Progenitor cell of endocrine pancreas (in vitro differentiated cells): ENCODE measurements around the gene SLC9A5. TPM values are rescaled to one million over a fixed set of nuclear protein-coding genes. Genes with fewer than 3 reads are reported as not detected.

Experiments
- DNase-seq: peaks from one replicate; pipeline ENCODE4 v3.0.0; 2021; ENCODE audit warnings: low spot score; ENCODE audit not compliant: unreplicated experiment
- H3K27ac Mint-ChIP-seq: 2 replicates; pipeline ENCODE4 v1.8.0; 2021; ENCODE audit warnings: mild to moderate bottlenecking, moderate library complexity, mixed read lengths
- H3K27me3 Mint-ChIP-seq: 2 replicates; pipeline ENCODE4 v1.8.0; 2021; ENCODE audit warnings: mixed read lengths
- H3K36me3 Mint-ChIP-seq: 2 replicates; pipeline ENCODE4 v1.8.0; 2022; ENCODE audit warnings: mixed read lengths; ENCODE audit not compliant: insufficient read depth
- H3K4me1 Mint-ChIP-seq: 2 replicates; pipeline ENCODE4 v1.8.0; 2021; ENCODE audit warnings: low read depth, mixed read lengths
- H3K4me3 Mint-ChIP-seq: 2 replicates; pipeline ENCODE4 v1.8.0; 2021; ENCODE audit warnings: low read depth, mild to moderate bottlenecking, moderate library complexity, mixed read lengths
- H3K9me3 Mint-ChIP-seq: 2 replicates; pipeline ENCODE4 v1.8.0; 2021; ENCODE audit warnings: low read depth, mixed read lengths
- total RNA-seq: library from RNA; stranded (reverse); gene quantifications from 2 replicates; pipeline ENCODE4 v1.2.1, GENCODE V29; 2021
- TF ChIP-seq, protein P1 (sequence below): fragments of 200-600 bp; sonication (generic); IDR thresholded peaks from one replicate; pipeline ENCODE4 v1.5.0; 2021; ENCODE audit warnings: antibody characterized with exemption, mild to moderate bottlenecking; ENCODE audit not compliant: unreplicated experiment

The SLC9A5 gene
- total RNA-seq, 1 donor from 2014 or later: 3.4 TPM

DNA sequence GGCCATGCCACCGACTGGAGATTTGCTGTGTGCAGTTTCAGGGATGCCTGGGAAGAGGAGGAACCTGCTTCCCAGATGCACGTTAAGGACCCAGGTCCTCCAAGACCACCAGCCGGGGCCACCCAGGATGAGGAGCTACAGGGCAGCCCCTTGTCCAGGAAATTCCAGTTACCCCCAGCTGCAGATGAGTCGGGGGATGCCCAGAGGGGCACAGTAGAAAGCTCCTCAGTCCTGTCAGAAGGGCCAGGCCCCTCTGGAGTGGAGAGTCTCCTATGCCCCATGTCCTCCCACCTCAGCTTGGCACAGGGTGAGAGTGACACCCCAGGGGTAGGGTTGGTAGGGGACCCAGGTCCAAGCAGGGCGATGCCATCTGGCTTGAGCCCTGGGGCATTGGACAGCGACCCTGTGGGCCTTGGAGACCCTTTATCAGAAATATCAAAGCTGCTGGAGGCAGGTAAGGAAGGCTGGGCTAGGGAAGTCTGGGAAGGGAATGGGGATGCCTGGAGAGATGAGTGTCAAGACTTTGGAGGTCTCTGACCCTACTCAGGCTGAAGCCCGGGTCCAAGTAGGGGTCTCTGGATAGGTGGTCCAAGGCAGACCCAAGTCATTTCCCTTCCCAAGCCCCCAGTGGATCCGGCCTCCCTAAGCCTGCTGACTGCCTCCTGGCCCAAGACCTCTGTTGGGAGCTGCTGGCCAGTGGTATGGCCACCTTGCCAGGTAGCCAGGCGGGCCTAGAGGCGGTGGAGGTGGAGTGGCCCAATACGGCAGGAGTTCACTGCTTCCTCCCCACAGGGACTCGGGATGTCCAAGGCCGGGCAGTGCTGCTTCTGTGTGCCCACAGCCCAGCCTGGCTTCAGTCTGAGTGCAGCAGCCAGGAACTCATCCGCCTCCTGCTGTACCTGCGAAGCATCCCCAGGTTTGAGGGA is 31.6 kb downstream of the SLC9A5 start:
- DNase-seq: no peak
- Mint-ChIP-seq H3K9me3 (no peaks in the 10 kb centered on the region), H3K4me1 (no peaks in the 10 kb centered on the region), H3K27ac (no peak overlapping the region), H3K27me3 (peaks cover 22% of the 10 kb centered on the region), H3K36me3 (no peaks in the 10 kb centered on the region), H3K4me3 (no peak overlapping the region)
- TF ChIP-seq, protein P1, sequence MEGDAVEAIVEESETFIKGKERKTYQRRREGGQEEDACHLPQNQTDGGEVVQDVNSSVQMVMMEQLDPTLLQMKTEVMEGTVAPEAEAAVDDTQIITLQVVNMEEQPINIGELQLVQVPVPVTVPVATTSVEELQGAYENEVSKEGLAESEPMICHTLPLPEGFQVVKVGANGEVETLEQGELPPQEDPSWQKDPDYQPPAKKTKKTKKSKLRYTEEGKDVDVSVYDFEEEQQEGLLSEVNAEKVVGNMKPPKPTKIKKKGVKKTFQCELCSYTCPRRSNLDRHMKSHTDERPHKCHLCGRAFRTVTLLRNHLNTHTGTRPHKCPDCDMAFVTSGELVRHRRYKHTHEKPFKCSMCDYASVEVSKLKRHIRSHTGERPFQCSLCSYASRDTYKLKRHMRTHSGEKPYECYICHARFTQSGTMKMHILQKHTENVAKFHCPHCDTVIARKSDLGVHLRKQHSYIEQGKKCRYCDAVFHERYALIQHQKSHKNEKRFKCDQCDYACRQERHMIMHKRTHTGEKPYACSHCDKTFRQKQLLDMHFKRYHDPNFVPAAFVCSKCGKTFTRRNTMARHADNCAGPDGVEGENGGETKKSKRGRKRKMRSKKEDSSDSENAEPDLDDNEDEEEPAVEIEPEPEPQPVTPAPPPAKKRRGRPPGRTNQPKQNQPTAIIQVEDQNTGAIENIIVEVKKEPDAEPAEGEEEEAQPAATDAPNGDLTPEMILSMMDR: no peak

DNA sequence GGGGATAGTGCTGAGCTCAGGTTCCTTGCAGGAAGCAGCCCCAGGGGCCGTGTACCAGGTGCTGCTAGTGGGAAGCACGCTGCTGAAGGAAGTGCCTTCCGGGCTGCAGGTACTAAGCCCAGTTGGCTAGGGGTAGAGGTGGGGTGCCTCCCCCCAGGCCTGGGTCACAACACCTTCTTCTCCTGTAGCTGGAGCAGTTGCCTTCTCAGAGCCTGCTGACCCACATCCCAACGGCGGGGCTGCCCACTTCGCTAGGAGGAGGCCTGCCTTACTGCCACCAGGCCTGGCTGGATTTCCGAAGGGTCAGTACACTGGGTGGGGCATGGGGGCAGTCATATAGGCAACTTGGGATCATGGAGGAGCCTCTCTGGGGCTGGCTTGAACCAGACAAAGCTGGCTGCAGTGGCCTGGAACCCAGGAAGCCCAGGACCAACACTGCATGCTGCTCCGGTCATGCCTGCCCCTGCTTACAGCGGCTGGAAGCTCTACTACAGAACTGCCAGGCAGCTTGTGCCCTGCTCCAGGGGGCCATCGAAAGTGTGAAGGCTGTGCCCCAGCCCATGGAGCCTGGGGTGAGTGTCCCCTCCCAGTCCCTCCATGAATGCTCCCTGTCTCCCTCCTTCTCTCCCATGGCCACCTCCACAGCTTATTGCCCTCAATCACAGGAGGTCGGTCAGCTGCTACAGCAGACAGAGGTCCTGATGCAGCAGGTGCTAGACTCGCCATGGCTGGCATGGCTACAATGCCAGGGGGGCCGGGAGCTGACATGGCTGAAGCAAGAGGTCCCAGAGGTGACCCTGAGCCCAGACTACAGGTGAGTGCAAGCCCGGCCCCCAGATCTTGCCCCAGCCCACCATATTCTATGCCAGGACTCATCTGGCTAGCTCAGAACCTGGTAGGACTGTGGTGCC is 33.0 kb downstream of the SLC9A5 start:
- DNase-seq: no peak

DNA sequence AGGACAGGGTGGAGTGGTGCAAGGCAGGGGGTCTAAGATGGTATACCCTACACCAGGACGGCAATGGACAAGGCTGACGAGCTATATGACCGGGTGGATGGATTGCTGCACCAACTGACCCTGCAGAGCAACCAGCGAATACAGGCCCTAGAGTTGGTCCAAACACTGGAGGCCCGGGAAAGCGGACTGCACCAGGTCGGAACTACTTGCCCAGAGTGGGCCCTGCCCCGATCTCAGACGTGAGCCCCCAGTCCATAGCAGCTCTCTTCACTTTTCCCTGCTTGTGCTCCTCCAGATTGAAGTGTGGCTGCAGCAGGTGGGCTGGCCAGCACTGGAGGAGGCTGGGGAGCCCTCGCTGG is 33.6 kb downstream of the SLC9A5 start:
- H3K9me3 Mint-ChIP-seq: no peaks in the 10 kb centered on the region
- H3K4me3 Mint-ChIP-seq: no peak overlapping the region
- no peak for DNase-seq
- H3K4me1 Mint-ChIP-seq: no peaks in the 10 kb centered on the region
- no peaks in the 10 kb centered on the region for H3K36me3 Mint-ChIP-seq
- TF ChIP-seq, protein P1: no peak
- H3K27me3 Mint-ChIP-seq: peaks cover 25% of the 10 kb centered on the region
- no peak overlapping the region for H3K27ac Mint-ChIP-seq

More for the DNA sequence above, 33.0 kb downstream of the SLC9A5 start:
- no peaks in the 10 kb centered on the region for H3K36me3 Mint-ChIP-seq
- H3K27ac Mint-ChIP-seq: no peak overlapping the region
- no peaks in the 10 kb centered on the region for H3K9me3 Mint-ChIP-seq
- no peaks in the 10 kb centered on the region for H3K4me1 Mint-ChIP-seq
- H3K27me3 Mint-ChIP-seq: peaks cover 25% of the 10 kb centered on the region
- TF ChIP-seq, protein P1: no peak
- H3K4me3 Mint-ChIP-seq: no peak overlapping the region

DNA sequence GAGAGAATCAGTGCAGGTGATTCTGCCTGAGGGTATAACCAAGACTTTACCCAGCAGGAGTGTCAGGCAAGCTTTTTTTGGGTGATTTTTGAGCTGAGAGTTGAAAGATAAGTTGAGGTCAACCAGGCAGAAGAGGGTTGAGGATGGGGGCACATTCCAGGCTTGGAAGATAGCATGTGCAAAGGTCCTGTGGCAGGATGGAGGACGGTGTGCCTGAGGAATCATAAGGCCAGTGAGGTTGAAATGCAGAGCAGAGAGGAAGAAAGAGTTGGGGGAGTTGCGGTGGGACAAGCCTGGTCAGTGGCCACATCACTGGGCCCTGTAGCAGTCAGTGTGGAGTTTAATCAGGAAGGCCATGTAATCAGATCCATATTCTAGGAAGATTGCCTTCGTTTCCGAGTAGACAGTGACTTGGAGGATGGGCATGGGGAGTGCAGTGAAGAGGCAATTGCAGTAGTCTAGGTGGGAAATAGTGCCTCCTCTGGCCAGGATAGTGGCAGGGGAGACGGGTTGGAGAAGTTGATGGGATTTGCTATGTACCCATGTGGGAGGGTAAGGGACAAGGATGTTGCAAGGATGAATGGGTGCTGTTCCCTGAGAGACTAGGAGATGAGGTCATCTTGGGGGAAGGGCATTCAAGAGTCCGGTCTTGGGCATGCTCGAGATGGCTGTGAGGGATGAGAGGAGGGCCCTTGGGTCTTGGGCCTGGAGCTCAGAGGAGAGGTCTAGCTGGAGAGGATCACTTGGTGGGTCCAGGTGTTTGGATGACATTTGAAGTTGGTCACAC is 34.5 kb downstream of the SLC9A5 start:
- Mint-ChIP-seq H3K4me1 (no peaks in the 10 kb centered on the region), H3K36me3 (no peaks in the 10 kb centered on the region), H3K9me3 (no peaks in the 10 kb centered on the region), H3K27me3 (peaks cover 22% of the 10 kb centered on the region), H3K4me3 (no peak overlapping the region), H3K27ac (no peak overlapping the region)
- TF ChIP-seq, protein P1: no peak
- no peak for DNase-seq
